Measurements from ENCODE around the gene DENND10.
"Not testable (repeated sequence)": the region's sequence is repeated elsewhere in the genome, so short reads cannot be mapped to it uniquely, and the experiment has no call there.

The DENND10 gene

DNA sequence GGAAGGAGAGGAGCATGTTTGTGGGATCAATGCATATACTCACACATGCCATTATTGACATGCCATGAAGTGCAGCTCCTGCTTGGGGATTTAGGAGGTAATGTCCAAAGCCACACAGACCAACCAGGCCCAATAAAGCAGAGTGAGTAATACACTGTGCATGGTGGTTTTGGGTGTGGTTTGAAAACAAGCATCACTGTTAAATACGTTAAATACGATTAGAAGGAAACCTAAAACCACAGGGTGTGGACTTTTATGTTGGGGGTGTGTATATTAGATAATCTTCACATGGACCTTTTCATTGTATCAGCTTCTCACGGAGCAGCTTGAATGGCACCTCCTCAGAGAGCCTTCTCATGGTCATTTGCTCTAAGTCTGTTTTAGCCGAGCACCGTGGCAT lies 12.9 kb upstream of the DENND10 start:
- no peak overlapping the region for H3K27ac ChIP-seq (ENCODE audit: low read depth, low read length)
- peaks cover 29% of the 10 kb centered on the region for H3K4me1 ChIP-seq (ENCODE audit: control insufficient read depth, low read length)
- no peaks in the 10 kb centered on the region for H3K9me2 ChIP-seq (replicated peaks; ENCODE audit: control insufficient read depth, low read length)
- no peaks in the 10 kb centered on the region for H3K36me3 ChIP-seq (ENCODE audit: control insufficient read depth, low read length)
- H3K79me2 ChIP-seq (ENCODE audit: control insufficient read depth, low read length), result no peaks in the 10 kb centered on the region
- H3F3A ChIP-seq (ENCODE audit: control insufficient read depth, insufficient read depth), result peaks cover 6% of the 10 kb centered on the region
- no peak overlapping the region for H3K4me2 ChIP-seq (ENCODE audit: low read length)
- no peaks in the 10 kb centered on the region for H3K9me3 ChIP-seq (ENCODE audit: control insufficient read depth, insufficient read depth, low read length)
- no peak overlapping the region for H3K4me3 ChIP-seq (ENCODE audit: low read length)
- no peaks in the 10 kb centered on the region for H3K27me3 ChIP-seq (ENCODE audit: control insufficient read depth, low read length)
- no peak for TF ChIP-seq EZH2phosphoT487 (IDR thresholded peaks at IDR 0.05; ENCODE audit: borderline replicate concordance, low read length)
- TF ChIP-seq, protein P1, sequence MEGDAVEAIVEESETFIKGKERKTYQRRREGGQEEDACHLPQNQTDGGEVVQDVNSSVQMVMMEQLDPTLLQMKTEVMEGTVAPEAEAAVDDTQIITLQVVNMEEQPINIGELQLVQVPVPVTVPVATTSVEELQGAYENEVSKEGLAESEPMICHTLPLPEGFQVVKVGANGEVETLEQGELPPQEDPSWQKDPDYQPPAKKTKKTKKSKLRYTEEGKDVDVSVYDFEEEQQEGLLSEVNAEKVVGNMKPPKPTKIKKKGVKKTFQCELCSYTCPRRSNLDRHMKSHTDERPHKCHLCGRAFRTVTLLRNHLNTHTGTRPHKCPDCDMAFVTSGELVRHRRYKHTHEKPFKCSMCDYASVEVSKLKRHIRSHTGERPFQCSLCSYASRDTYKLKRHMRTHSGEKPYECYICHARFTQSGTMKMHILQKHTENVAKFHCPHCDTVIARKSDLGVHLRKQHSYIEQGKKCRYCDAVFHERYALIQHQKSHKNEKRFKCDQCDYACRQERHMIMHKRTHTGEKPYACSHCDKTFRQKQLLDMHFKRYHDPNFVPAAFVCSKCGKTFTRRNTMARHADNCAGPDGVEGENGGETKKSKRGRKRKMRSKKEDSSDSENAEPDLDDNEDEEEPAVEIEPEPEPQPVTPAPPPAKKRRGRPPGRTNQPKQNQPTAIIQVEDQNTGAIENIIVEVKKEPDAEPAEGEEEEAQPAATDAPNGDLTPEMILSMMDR (IDR thresholded peaks at IDR 0.05; ENCODE audit: low read depth, low read length, poor library complexity, severe bottlenecking), result no peak
- H4K20me1 ChIP-seq (ENCODE audit: control insufficient read depth, insufficient read depth, low read depth, low read length), result no peaks in the 10 kb centered on the region

DNA sequence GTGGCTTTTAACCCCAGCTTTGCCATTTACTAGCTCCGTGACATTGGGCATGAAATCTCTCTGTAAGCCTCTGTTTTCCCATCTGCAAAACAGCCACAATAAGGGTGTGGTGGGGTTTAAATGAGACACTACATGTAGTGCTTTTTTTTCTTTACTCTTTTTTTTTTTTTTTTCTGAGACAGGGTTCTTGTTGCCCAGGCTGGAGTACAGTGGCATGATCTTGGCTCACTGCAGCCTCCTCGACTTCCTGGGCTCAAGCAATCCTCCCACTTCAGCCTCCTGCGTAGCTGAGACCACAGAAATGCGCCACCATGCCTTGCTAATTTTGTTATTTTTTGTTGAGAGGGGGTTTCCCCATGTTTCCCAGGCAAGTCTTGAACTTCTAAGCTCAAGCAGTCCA lies 8.3 kb upstream of the DENND10 start:
- Histone ChIP-seq H3K36me3 (ENCODE audit: control insufficient read depth, low read length) (no peaks in the 10 kb centered on the region), H3K4me3 (ENCODE audit: low read length) (no peak overlapping the region), H3K9me2 (replicated peaks; ENCODE audit: control insufficient read depth, low read length) (no peaks in the 10 kb centered on the region), H3K27ac (ENCODE audit: low read depth, low read length) (no peak overlapping the region), H3K4me1 (ENCODE audit: control insufficient read depth, low read length) (peaks cover 9% of the 10 kb centered on the region), H3K4me2 (ENCODE audit: low read length) (no peak overlapping the region), H3F3A (ENCODE audit: control insufficient read depth, insufficient read depth) (no peaks in the 10 kb centered on the region), H4K20me1 (ENCODE audit: control insufficient read depth, insufficient read depth, low read depth, low read length) (no peaks in the 10 kb centered on the region), H3K27me3 (ENCODE audit: control insufficient read depth, low read length) (0 out of 2 replicates have a peak, but pooled peaks cover 2% of the 10 kb centered on the region), H3K9me3 (ENCODE audit: control insufficient read depth, insufficient read depth, low read length) (no peaks in the 10 kb centered on the region), H3K79me2 (ENCODE audit: control insufficient read depth, low read length) (no peaks in the 10 kb centered on the region)
- no peak for TF ChIP-seq EZH2phosphoT487 (IDR thresholded peaks at IDR 0.05; ENCODE audit: borderline replicate concordance, low read length)
- TF ChIP-seq, protein P1 (IDR thresholded peaks at IDR 0.05; ENCODE audit: low read depth, low read length, poor library complexity, severe bottlenecking), result no peak

DNA sequence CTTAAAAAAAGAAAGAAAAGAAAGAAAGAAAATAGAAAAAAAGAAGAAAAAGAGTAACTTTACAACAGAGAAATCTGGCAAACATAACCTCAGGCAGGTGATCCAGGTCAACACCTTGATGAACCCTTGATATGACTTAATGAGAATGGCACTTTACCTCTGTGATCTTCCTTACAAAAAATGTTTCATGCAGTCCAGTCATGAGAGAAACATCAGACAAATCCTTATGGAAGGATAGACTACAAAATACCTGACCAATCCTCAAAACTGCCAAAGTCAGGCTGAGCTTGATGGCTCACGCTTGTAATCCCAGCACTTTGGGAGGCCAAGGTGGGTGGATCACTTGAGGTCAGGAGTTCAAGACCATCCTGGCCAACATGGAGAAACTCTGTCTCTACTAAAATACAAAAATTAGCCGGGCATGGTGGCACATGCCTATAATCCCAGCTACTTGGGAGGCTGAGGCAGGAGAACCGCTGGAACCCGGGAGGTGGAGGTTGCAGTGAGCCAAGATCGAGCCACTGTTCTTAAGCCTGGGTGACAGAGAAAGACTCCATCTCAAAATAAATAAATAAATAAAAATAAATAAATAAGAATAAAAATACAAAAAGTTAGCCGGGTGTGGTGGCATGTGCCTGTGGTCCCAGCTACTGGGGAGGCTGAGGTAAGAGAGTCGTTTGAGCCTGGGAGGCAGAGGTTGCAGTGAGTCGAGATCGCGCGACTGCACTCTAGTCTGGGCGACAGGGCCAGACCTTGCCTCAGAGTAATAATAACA lies 7.1 kb upstream of the DENND10 start:
- not testable (repeated sequence) for H3F3A ChIP-seq (ENCODE audit: control insufficient read depth, insufficient read depth); H3K79me2 ChIP-seq (ENCODE audit: control insufficient read depth, low read length); H3K4me2 ChIP-seq (ENCODE audit: low read length); H3K4me3 ChIP-seq (ENCODE audit: low read length); H4K20me1 ChIP-seq (ENCODE audit: control insufficient read depth, insufficient read depth, low read depth, low read length); H3K27ac ChIP-seq (ENCODE audit: low read depth, low read length); H3K9me2 ChIP-seq (replicated peaks; ENCODE audit: control insufficient read depth, low read length); H3K36me3 ChIP-seq (ENCODE audit: control insufficient read depth, low read length); H3K27me3 ChIP-seq (ENCODE audit: control insufficient read depth, low read length); H3K9me3 ChIP-seq (ENCODE audit: control insufficient read depth, insufficient read depth, low read length)
- H3K4me1 ChIP-seq (ENCODE audit: control insufficient read depth, low read length), result peaks cover 15% of the 10 kb centered on the region

DNA sequence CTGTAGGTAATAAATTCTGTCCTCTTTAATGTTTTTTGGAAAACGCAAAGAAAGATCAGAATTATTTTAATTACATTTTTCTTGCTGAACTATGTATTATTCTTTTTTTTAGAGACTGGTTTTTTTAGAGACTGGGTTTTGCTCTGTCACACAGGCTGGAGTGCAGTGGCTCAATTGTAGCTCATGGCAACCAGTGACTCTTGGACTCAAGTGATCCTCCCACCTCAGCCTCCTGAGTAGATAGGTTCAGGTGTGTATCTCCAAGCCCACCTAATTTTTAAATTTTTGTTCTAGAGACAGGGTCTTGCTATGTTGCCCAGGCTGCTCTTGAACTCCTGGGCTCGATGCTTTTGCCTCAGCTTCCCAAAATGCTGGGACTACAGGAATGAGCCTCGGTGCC lies 5.3 kb upstream of the DENND10 start:
- peaks cover 9% of the 10 kb centered on the region; the same call in 1 of the 2 replicates for H3F3A ChIP-seq (ENCODE audit: control insufficient read depth, insufficient read depth)
- no peak overlapping the region for H3K27ac ChIP-seq (ENCODE audit: low read depth, low read length)
- H3K79me2 ChIP-seq (ENCODE audit: control insufficient read depth, low read length), result no peaks in the 10 kb centered on the region
- no peaks in the 10 kb centered on the region for H4K20me1 ChIP-seq (ENCODE audit: control insufficient read depth, insufficient read depth, low read depth, low read length)
- H3K4me1 ChIP-seq (ENCODE audit: control insufficient read depth, low read length), result peaks cover 33% of the 10 kb centered on the region
- H3K9me2 ChIP-seq (replicated peaks; ENCODE audit: control insufficient read depth, low read length), result no peaks in the 10 kb centered on the region
- no peak overlapping the region for H3K4me2 ChIP-seq (ENCODE audit: low read length)
- H3K27me3 ChIP-seq (ENCODE audit: control insufficient read depth, low read length), result 0 out of 2 replicates have a peak, but pooled peaks cover 2% of the 10 kb centered on the region
- H3K4me3 ChIP-seq (ENCODE audit: low read length), result no peak overlapping the region
- no peaks in the 10 kb centered on the region for H3K36me3 ChIP-seq (ENCODE audit: control insufficient read depth, low read length)
- no peak for TF ChIP-seq EZH2phosphoT487 (IDR thresholded peaks at IDR 0.05; ENCODE audit: borderline replicate concordance, low read length)
- TF ChIP-seq, protein P1 (IDR thresholded peaks at IDR 0.05; ENCODE audit: low read depth, low read length, poor library complexity, severe bottlenecking), result no peak
- H3K9me3 ChIP-seq (ENCODE audit: control insufficient read depth, insufficient read depth, low read length), result no peaks in the 10 kb centered on the region
